ENCODE measurements around the gene IPPK.
A peak's percentile ranks its signal among the peaks of the same experiment; 100 is the strongest.

The IPPK gene

GRCh38 chr9:92666912-92667532 lies 2.9 kb downstream of the IPPK start:
- Histone ChIP-seq H3K4me1 (ENCODE audit: control insufficient read depth, insufficient read depth, low read length) (peaks cover 3% of the 10 kb centered on the region; the same call in 1 of the 2 replicates), H3K27ac (ENCODE audit: extremely low read depth, low read depth, low read length) (no peak overlapping the region), H3K4me3 (ENCODE audit: low read depth, low read length) (no peak overlapping the region), H3K36me3 (ENCODE audit: control insufficient read depth in 2 of 2, insufficient read depth in 1 of 2, low read length in 2 of 2) (peaks cover 0 to 35% of the 10 kb centered on the region in 2 experiments; a peak in 1 of 3 replicates), H3K9me3 (ENCODE audit: control insufficient read depth, insufficient read depth, low read depth, low read length) (no peaks in the 10 kb centered on the region)
- ChIA-PET POLR2A (no interaction called here), CTCF (interaction anchor here (1.2 kb wide), 1 partner anchor 124 kb away, joined by 3 read pairs; no protein-coding TSS in a partner anchor)
- TF ChIP-seq ZNF140 (tag by site-specific recombination; IDR thresholded peaks at IDR 0.05) (no peak), ZFP69B (tag by site-specific recombination; IDR thresholded peaks at IDR 0.05) (no peak), SCRT2 (tag by site-specific recombination; IDR thresholded peaks at IDR 0.05) (peak; percentile 88), ZNF639 (tag by site-specific recombination; IDR thresholded peaks at IDR 0.05) (no peak), ZNF449 (tag by site-specific recombination; IDR thresholded peaks at IDR 0.05) (no peak), KLF8 (tag by site-specific recombination; IDR thresholded peaks at IDR 0.05) (no peak), KLF1 (tag by site-specific recombination; IDR thresholded peaks at IDR 0.05) (peak; percentile 57; the same call in 1 of the 2 replicates), ZNF76 (tag by site-specific recombination; IDR thresholded peaks at IDR 0.05; ENCODE audit: borderline replicate concordance, low read depth) (no peak), ZNF830 (tag by site-specific recombination; IDR thresholded peaks at IDR 0.05; ENCODE audit: low read depth) (no peak), ZFP41 (tag by site-specific recombination; IDR thresholded peaks at IDR 0.05; ENCODE audit: borderline replicate concordance) (no peak), WT1 (tag by site-specific recombination; IDR thresholded peaks at IDR 0.05) (no peak), SCRT1 (tag by site-specific recombination; IDR thresholded peaks at IDR 0.05; ENCODE audit: borderline replicate concordance) (peak; percentile 56; the same call in 1 of the 2 replicates), ZBTB20 (tag by site-specific recombination; IDR thresholded peaks at IDR 0.05) (no peak), MEIS1 (CRISPR knock-in tag; IDR thresholded peaks at IDR 0.05; ENCODE audit: borderline replicate concordance) (no peak), ZNF654 (tag by site-specific recombination; IDR thresholded peaks at IDR 0.05; ENCODE audit: low read depth) (no peak), ZNF223 (tag by site-specific recombination; IDR thresholded peaks at IDR 0.05) (no peak), ZNF433 (tag by site-specific recombination; IDR thresholded peaks at IDR 0.05; ENCODE audit: low read depth) (no peak), ZNF121 (tag by site-specific recombination; IDR thresholded peaks at IDR 0.05) (no peak), ZNF19 (tag by site-specific recombination; IDR thresholded peaks at IDR 0.05; ENCODE audit: low read depth) (no peak), ZNF501 (tag by site-specific recombination; IDR thresholded peaks at IDR 0.05) (no peak), HOXA7 (CRISPR knock-in tag; IDR thresholded peaks at IDR 0.05; ENCODE audit: borderline replicate concordance) (no peak), KLF7 (tag by site-specific recombination; IDR thresholded peaks at IDR 0.05; ENCODE audit: borderline replicate concordance) (no peak), ZNF660 (tag by site-specific recombination; IDR thresholded peaks at IDR 0.05) (no peak)

- H3K4me1 ChIP-seq (ENCODE audit: control insufficient read depth, insufficient read depth, low read length): peaks cover 3% of the 10 kb centered on the region; the same call in 1 of the 2 replicates
- no peaks in the 10 kb centered on the region for H3K9me3 ChIP-seq (ENCODE audit: control insufficient read depth, insufficient read depth, low read depth, low read length)
- CTCF ChIA-PET: interaction anchor here (1.2 kb wide), 1 partner anchor 125 kb away, joined by 3 read pairs; no protein-coding TSS in a partner anchor
- no peak overlapping the region for H3K27ac ChIP-seq (ENCODE audit: extremely low read depth, low read depth, low read length)
- POLR2A ChIA-PET: no interaction called here
- peaks cover 0 to 35% of the 10 kb centered on the region in 2 experiments; a peak in 1 of 3 replicates for H3K36me3 ChIP-seq (ENCODE audit: control insufficient read depth in 2 of 2, insufficient read depth in 1 of 2, low read length in 2 of 2)
- H3K4me3 ChIP-seq (ENCODE audit: low read depth, low read length): no peak overlapping the region
- TF ChIP-seq ZNF311 (tag by site-specific recombination; IDR thresholded peaks at IDR 0.05; ENCODE audit: borderline replicate concordance) (no peak), ZNF639 (tag by site-specific recombination; IDR thresholded peaks at IDR 0.05) (no peak)
Observed at GRCh38 chr9:92666236-92666635, 3.7 kb downstream of the IPPK start.

All from HEK293 (cell line).